Esophagus (tissue), 2 donors: ENCODE results near the gene FNIP1. TPM values are rescaled to one million over a fixed set of nuclear protein-coding genes. Genes with fewer than 3 reads are reported as not detected.
A peak's percentile ranks its signal among the peaks of the same experiment; 100 is the strongest.
"Not testable (repeated sequence)": the region's sequence is repeated elsewhere in the genome, so short reads cannot be mapped to it uniquely, and the experiment has no call there.

ENCODE experiments used
- H3K27ac ChIP-seq, 2 donors: one replicate each; pipeline ENCODE4 v1.5.1; 2013; ENCODE audit warnings: low read depth in 2 of 2, mild to moderate bottlenecking in 2 of 2, inconsistent platforms in 1 of 2, low read length in 1 of 2, moderate library complexity in 1 of 2
- H3K27me3 ChIP-seq, 2 donors: one replicate each; pipeline ENCODE4 v1.6.1; 2013; ENCODE audit warnings: low read length in 2 of 2, control low read depth in 1 of 2, mild to moderate bottlenecking in 1 of 2; ENCODE audit not compliant: insufficient read depth in 2 of 2, control insufficient read depth in 1 of 2
- H3K36me3 ChIP-seq, 2 donors: one replicate each; pipeline ENCODE4 v1.6.1; 2013; ENCODE audit warnings: low read length in 1 of 2; ENCODE audit not compliant: control insufficient read depth in 2 of 2, insufficient read depth in 2 of 2
- H3K4me1 ChIP-seq, 2 donors: one replicate each; pipeline ENCODE4 v1.6.1; 2013; ENCODE audit warnings: low read length in 1 of 2; ENCODE audit not compliant: control insufficient read depth in 2 of 2, insufficient read depth in 2 of 2
- H3K4me3 ChIP-seq, 2 donors: one replicate each; pipeline ENCODE4 v1.5.1; 2013; ENCODE audit warnings: low read length in 2 of 2, mild to moderate bottlenecking in 2 of 2, low read depth in 1 of 2, moderate library complexity in 1 of 2
- H3K9me3 ChIP-seq, 2 donors: one replicate each; pipeline ENCODE4 v1.6.1; 2013; ENCODE audit warnings: mild to moderate bottlenecking in 2 of 2, low read depth in 1 of 2, low read length in 1 of 2, moderate library complexity in 1 of 2; ENCODE audit not compliant: control insufficient read depth in 2 of 2, insufficient read depth in 1 of 2
- WGBS, 2 donors: extraction: QIAGEN DNeasy Blood & Tissue Kit; methylation state at CpG; one replicate each; pipeline ENCODE4 v1.1.7; 2013; 5-methylcytosine and 5-hydroxymethylcytosine counted together
- polyA plus RNA-seq, 2 donors: library from polyadenylated mRNA; stranded (reverse); fragments of 200-250 nt; gene quantifications; one replicate each; pipeline ENCODE4 v1.2.3, GENCODE V29; 2013
- donor health status: healthy with polysubstance abuse.
- donor health status: Bipolar disorder and iron deficiency.

The FNIP1 gene
- polyA plus RNA-seq, 2 donors: 2.4 to 2.5 TPM

- no peaks in the 10 kb centered on the region for H3K9me3 ChIP-seq
- WGBS, 2 donors: 75 to 85% methylated on average over 1 of the region's 1 CpG
- H3K27me3 ChIP-seq: no peaks in the 10 kb centered on the region
- H3K4me3 ChIP-seq: no peak overlapping the region
- no peaks in the 10 kb centered on the region for H3K36me3 ChIP-seq
- H3K4me1 ChIP-seq: no peaks in the 10 kb centered on the region
- H3K27ac ChIP-seq: no peak overlapping the region
Observed at GRCh38 chr5:131684051-131684450, 112.8 kb downstream of the FNIP1 start.

GRCh38 chr5:131682826-131683225 lies 114.0 kb downstream of the FNIP1 start:
- no peaks in the 10 kb centered on the region for H3K36me3 ChIP-seq
- H3K9me3 ChIP-seq: no peaks in the 10 kb centered on the region
- no peaks in the 10 kb centered on the region for H3K27me3 ChIP-seq
- WGBS, 2 donors: 74 to 87% methylated on average over 2 of the region's 2 CpGs
- H3K4me1 ChIP-seq: no peaks in the 10 kb centered on the region
- H3K4me3 ChIP-seq: no peak overlapping the region
- H3K27ac ChIP-seq: no peak overlapping the region

GRCh38 chr5:131682175-131682574 lies 114.6 kb downstream of the FNIP1 start:
- Histone ChIP-seq H3K36me3 (no peaks in the 10 kb centered on the region), H3K9me3 (no peaks in the 10 kb centered on the region), H3K27me3 (no peaks in the 10 kb centered on the region), H3K4me1 (no peaks in the 10 kb centered on the region), H3K27ac (no peak overlapping the region), H3K4me3 (no peak overlapping the region)
- 97% methylated on average over 5 of the region's 5 CpGs for WGBS, 2 donors

DNA sequence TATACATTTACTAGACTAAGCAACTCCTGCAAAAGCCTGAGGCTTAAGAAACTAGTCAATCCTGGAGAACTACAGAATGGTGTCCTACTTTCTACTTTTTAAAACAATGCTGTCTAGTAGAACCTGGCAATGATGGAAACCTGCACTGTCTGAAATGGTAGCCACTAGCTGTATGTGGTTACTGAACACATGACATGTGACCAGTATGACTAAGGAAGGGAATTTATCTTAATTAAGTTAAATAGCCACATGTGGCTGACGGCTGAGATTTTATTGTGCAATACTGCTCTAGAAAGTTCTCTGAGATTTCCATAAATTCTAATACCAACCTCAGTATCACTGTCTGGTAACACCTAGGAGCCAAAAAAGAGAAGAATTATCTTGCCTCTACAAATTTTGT lies 116.9 kb downstream of the FNIP1 start:
- Histone ChIP-seq H3K9me3 (no peaks in the 10 kb centered on the region), H3K4me1 (no peaks in the 10 kb centered on the region), H3K27me3 (no peaks in the 10 kb centered on the region), H3K36me3 (peaks cover 0 to 2% of the 10 kb centered on the region in 2 donors), H3K27ac (no peak overlapping the region), H3K4me3 (no peak overlapping the region)
- WGBS, 2 donors: 46 to 57% methylated on average over 1 of the region's 1 CpG

DNA sequence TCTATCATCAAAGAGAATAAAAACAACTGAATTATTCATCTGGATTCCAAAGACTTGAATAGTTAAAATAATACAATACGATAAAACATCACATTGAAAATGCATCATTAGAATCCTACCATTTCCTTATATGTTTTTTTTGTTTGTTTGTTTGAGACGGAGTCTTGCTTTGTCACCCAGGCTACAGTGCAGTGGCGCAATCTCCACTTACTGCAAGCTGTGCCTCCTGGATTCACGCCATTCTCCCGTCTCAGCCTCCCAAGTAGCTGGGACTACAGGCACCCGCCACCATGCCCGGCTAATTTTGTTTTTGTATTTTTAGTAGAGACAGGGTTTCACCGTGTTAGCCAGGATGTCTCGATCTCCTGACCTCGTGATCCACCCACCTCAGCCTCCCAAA lies 118.5 kb downstream of the FNIP1 start:
- H3K27ac ChIP-seq, H3K36me3 ChIP-seq, H3K4me3 ChIP-seq, H3K4me1 ChIP-seq, H3K27me3 ChIP-seq, H3K9me3 ChIP-seq: not testable (repeated sequence)
- 97 to 98% methylated on average over 8 to 9 of the region's 10 CpGs for WGBS, 2 donors

GRCh38 chr5:131677115-131677514 lies 119.7 kb downstream of the FNIP1 start:
- Histone ChIP-seq H3K36me3 (peaks cover 0 to 2% of the 10 kb centered on the region in 2 donors), H3K27ac (no peak overlapping the region), H3K4me3 (no peak overlapping the region), H3K9me3 (no peaks in the 10 kb centered on the region), H3K27me3 (no peaks in the 10 kb centered on the region), H3K4me1 (no peaks in the 10 kb centered on the region)
- 80 to 84% methylated on average over 3 of the region's 3 CpGs for WGBS, 2 donors

- Histone ChIP-seq H3K4me3 (no peak overlapping the region), H3K4me1 (no peaks in the 10 kb centered on the region), H3K9me3 (no peaks in the 10 kb centered on the region), H3K27me3 (no peaks in the 10 kb centered on the region), H3K27ac (peak overlapping the region; percentile 20 to 63), H3K36me3 (peaks cover 0 to 2% of the 10 kb centered on the region in 2 donors)
- WGBS, 2 donors: 56 to 62% methylated on average over 6 of the region's 6 CpGs
Observed at GRCh38 chr5:131672776-131673175, 124.0 kb downstream of the FNIP1 start.

- Histone ChIP-seq H3K27ac (peak overlapping the region; percentile 49 to 68), H3K4me3 (no peak overlapping the region), H3K36me3 (peaks cover 0 to 2% of the 10 kb centered on the region in 2 donors), H3K9me3 (no peaks in the 10 kb centered on the region), H3K27me3 (no peaks in the 10 kb centered on the region), H3K4me1 (no peaks in the 10 kb centered on the region)
- 23 to 28% methylated on average over 2 of the region's 2 CpGs for WGBS, 2 donors
Observed at GRCh38 chr5:131671994-131672655, 124.7 kb downstream of the FNIP1 start.

GRCh38 chr5:131671409-131671808 lies 125.4 kb downstream of the FNIP1 start:
- H3K27ac ChIP-seq: no peak overlapping the region
- H3K4me3 ChIP-seq: no peak overlapping the region
- no peaks in the 10 kb centered on the region for H3K9me3 ChIP-seq
- H3K4me1 ChIP-seq: no peaks in the 10 kb centered on the region
- no peaks in the 10 kb centered on the region for H3K27me3 ChIP-seq
- H3K36me3 ChIP-seq: no peaks in the 10 kb centered on the region

DNA sequence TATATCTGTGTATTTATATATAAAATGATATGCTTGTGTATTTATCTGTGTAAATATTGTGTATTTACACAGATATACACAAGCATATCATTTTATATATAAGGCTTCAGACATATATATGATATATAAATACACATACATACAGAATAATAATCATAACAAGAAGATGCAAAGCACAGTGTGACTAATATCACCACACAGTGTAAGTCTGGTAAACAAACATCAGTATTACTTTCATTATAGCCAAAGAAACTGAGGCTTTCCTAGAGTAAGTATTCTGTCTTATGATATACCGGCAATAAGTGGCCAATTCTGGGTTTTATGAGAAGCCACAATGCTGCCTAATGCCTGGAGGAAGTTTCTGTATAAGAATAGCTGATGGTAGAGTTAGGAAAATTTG lies 131.9 kb downstream of the FNIP1 start:
- WGBS, 2 donors: 88 to 93% methylated on average over 1 of the region's 1 CpG
- Histone ChIP-seq H3K4me1 (no peaks in the 10 kb centered on the region), H3K9me3 (peaks cover 0 to 7% of the 10 kb centered on the region in 2 donors), H3K36me3 (peaks cover 7 to 9% of the 10 kb centered on the region in 2 donors), H3K27me3 (no peaks in the 10 kb centered on the region), H3K27ac (no peak overlapping the region), H3K4me3 (no peak overlapping the region)
